NCI-H146 (cell line): Measurements from ENCODE around the gene BIN2.
"Not testable (repeated sequence)": the region's sequence is repeated elsewhere in the genome, so short reads cannot be mapped to it uniquely, and the experiment has no call there.

ENCODE experiments used
- DNase-seq: peaks from one replicate; lab custom pipeline; 2025; lab: John Stamatoyannopoulos, UW

Gene BIN2

DNA sequence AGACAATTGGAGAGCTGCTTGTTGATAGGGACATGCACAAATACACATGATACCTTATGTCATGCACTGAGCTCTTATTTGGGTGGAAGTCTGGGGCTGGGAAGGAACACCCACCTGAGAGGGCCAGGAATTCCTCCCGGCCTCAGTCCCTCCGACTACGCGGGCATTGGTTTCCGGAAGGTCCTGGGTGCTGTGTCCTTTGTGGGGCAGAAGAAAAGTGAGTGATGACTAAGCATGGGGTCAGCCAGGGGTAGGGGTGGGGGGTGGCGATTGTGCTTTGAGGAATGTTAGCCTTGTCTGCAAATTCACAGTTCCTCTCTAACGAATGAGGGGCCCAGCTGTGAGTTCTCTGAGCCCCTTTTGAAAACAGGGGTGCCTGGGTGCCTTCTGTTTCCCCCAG, 21.7 kb upstream of the BIN2 start:
- no peak for DNase-seq

DNA sequence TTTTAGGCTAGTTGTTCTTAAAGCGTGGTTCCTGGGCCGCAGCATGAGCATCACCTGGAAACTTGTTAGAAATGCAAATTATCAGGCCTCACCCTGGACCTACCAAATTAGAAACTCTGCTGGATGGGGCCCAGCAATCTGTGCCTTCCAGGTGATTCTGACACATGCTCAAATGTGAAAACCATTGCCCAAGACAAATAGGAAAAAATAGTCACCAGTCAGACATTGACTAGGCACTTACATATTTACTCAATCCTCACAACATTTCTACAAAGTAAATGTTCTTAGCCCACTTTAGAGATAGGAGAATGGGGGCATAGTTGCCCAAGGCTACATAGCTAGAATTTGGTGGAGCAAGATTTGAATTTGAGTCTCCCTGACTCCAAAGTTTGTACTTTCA, 19.2 kb upstream of the BIN2 start:
- DNase-seq, result no peak

DNA sequence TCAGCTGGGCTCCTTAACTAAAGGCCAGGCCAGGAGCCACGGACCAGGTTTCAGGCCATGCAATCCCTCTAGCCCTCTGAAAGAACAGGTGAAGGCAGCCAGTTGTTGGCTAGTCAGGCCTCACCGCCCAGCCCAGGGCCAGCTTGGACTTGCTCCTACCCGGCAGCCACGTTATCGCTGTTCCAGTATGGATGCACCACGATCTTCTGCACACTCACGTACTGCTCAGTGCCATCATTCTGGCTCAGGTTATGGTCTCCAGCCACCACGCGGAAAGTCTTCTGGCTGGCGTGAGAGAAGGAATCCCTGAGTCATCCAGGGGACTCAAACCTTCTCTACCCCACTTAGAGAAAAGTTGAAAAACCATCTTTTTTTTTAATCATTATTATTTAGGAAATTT, 18.4 kb upstream of the BIN2 start:
- DNase-seq, result no peak

DNA sequence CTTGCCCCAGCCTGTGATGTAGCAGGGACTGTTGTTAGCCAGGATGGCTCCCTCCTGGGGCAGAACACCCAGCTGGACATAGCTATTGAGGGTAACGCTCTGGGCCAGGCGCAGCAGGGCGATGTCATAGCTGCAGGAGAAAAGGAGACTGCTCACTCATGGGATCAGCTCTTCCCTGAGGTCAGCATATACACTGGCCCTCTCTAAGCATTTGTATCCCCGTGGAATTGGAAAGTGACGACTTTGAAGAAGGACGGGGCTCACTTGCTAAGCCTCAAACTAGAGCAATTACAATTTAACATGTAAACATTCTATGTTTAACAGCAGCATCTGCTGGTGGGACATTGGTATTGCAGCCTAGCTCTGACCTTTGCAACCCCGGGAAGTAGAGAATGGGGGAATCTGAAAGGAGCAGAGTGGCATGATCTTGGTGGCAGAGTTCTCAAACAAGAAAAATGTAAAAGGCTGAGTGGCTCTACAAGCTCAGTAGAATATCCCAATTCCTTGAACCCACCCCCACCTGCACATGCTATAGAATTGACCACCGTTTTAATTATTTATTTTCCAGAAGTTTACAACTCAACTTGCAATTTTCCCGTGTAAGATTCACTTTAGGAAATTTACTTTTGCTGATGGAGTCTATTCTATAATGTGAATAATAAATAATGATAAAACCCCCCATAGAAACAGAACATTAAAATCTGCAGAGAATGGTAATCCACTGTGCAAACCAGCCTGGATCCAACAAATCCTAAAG, 17.5 kb upstream of the BIN2 start:
- peak; percentile 64 for DNase-seq

DNA sequence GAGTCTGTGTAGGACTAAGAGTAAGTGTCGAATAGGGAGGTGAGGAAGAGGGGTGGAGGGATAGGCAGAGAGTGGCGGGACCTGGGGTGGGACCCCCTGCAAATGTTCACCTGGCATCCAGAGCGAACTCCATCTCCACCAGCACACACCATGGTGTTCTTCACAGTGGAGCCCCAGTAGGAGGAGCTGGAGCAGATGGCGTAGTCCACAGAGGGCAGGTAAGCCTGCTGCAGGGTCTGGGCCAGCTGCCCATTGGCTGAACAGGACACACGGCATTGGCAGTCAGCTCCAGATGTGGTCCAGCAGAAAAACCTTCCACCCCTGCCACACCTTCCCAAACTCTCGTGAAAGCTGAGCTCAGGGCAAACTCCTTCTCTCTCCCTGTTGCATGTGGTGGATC, 15.8 kb upstream of the BIN2 start:
- no peak for DNase-seq

DNA sequence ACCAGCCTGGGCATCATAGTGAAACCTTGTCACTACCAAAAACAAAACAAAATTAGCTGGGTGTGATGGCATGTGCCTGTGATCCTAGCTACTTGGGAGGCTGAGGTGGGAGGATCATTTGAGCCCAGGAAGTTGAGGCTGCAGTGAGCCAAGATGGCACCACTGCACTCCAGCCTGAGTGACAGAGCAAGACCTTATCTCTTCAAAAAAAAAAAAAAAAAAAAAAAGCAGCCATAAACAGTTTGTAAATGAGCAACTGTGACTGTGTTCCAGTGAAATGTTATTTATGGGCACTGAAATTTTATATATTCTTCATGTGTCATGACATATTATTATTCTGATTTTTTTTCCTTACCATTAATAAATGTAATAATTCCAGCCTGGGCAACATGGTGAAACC, 13.4 kb upstream of the BIN2 start:
- not testable (repeated sequence) for DNase-seq

DNA sequence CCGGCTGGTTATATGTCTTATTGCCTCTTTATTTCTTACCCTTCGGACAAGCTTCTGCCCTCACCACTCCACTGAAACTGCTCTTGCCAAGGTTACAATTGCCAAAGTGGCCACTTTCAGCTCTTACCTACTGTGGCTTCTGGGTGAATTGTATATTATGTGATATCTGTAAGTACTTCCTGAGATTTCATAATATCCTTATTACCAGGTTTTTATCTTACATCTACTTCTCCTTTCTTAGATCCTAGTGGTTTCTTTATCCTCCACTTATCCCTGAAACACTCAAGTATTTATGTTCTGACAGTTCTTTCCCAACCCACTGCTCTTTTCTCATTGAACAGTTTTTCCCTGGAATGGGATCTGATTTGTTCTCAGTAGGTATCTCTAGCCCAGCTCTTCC, 12.0 kb upstream of the BIN2 start:
- DNase-seq, result no peak

DNA sequence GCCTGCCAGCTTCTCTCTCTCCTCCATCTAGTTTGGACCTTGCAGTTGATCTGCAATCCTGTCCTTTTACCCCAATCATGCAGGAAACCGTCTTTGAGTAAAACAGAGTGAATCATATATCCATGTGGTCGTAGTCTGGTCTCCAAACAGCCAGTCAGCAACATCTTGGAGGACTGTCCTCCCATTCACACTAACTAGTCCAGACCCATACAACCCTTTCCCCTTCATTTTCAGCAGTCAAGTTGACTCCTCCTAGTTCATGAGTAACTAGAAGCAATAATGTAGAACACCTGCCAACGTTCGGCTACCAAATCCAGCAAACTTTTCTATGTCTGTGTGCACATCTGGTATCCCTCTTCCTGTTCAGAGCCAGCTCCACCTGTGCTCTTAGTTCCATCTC, 10.8 kb upstream of the BIN2 start:
- no peak for DNase-seq

DNA sequence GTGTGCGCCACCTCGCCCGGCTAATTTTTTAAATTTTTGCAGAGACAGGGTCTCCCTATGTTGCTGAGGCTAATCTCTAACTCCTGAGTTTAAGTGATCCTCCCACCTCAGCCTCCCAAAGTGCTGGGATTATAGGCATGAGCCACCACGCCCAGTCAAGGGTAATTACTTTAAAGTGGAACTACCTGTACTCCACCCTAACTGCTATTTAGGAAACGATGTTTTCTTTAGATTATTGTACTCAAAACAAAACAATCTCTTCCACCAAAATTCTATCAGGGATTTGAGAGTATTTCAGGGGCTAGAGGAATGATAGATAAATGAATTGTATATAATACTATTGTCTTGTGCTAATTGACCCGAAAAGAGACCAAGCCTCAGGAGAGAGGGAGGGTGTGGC, 9.6 kb upstream of the BIN2 start:
- no peak for DNase-seq

DNA sequence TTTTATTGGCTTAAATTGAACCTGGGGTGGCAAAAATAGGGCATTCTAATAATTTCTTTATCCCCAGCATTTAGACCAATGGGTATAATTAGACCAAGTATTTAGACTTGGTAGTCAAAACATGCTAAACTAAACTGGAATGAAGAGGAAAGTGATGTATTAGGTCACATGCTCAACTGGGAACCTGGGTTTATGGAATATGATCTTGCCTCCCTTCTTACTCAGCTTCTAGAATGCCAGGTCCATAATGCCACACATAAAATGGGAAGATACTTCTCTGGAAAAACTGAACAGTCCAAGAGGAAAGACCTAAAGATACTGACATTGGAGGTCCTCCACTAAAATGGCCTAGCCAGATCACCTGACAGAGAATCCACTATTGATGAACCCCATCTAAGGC, 6.2 kb upstream of the BIN2 start:
- DNase-seq, result no peak

DNA sequence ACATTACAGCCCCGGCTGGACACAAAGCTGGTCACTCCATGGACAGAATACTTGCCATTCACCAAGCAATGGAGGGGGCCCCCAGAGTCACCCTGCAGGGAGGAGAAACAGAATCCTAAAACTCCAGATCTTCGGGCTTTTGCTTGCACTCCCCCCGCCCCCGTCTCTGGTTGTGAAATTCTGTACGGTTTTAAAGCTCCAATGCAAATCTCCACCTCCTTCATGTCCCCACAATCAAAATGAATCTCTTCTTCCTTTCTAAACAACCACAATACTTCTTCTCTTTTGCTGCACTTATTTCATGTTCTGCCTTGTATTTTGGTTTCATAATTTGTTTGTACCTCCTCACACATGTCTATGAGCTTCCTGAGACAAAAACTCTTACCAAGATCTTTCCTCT, 5.8 kb upstream of the BIN2 start:
- DNase-seq, result no peak

DNA sequence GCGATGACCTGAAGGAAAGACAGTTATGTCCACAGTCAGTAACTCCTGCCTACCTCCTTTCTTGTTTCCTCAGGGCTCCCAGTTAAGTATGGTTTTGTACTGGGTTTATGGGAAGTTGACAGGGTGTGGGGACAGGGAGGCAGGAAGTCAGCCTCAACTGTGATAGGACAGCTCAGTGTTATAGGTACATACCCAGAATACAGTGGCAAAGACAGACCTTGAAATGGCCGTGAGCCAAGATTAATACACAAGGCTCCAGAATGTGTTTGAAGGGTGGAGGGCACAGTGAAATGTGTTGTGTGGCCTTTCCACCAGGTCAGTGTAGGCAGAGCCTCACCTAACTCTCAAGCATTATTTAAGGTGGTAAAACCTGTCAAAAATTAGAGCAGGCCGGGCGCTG, 4.6 kb upstream of the BIN2 start:
- DNase-seq, result no peak

DNA sequence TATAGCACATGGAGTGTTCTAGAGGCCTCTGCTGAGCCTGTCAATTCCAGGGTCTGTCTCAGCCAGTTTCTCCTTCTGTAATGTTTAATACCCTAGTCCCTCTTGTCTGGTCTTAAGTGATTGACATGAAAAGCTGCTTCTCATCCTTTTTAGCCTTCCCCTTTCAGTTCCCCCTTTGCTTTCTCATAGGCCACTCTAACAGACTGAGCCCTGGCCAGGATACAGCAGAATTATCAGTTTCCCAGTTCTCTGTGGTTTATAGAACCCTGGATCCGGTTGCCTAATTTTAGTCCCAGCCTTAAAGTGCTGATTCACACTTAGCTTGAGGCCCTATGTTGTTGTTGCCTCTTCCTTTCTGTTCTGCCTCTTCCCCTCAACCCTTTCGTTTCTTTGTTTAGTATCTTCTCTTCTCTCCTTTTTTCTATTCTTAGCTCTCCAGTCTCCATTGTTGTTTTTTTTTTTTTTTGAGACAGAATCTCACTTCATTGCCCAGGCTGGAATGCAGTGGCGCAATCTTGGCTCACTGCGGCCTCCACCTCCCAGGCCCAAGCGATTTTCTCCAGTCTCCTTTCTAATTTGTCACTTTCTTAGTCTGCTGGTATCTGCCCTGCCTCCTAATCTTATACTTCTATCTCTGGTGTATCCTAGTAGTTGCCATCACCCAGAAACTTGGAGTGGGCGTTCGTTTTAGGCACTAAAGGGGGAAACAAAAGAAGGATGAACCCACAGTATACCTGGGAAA, 2.9 kb upstream of the BIN2 start:
- no peak for DNase-seq

DNA sequence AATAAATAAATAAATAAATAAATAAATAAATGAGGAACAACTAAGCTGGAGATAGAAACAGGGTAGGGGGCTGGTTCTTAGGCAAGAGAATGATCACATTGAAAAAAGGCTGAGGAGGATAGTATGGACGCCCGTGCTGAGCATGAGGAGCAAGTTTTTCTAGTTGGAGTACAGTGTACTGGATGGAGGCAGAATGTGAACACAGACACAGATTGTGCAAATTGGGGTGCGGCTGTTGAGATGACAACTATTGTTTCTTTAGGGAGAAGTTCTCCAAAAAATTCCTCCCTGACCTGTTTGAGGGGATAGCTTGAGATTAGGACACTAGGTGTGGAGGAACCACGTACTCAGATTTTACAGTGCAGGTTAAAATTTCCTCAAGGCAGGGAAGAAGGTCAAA, 979 bp upstream of the BIN2 start:
- DNase-seq, result no peak

DNA sequence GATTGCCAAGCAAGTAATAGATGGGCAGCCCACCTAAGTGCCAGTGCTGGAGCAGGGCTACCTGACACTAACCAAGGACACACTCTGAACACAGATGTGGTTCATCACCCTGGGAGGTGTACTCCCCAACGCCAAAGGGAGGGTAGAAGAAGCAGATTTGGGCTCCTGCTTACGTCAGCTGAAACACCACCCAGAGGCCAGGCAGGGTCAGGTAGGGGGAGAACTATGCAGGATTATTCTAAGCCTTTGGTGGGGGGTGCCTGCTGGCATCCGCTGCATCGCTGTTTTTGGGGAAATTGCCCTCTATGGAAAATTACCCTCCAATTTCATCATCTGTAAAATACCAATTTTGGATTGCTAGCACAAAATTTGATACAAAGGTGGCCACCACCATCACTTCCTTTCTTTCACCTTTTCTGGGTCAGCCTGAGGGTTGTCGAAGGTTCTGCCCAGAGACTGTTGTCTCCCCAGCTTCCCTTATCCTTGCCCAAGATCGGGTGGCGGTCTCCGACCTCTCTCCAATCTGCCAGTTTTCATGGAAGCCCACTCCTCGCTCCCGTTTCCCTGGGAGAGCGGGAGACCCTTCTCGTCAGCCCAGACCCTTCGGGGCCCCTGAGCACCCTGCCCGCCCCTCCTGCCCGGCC, 535 bp downstream of the BIN2 start:
- no peak for DNase-seq

DNA sequence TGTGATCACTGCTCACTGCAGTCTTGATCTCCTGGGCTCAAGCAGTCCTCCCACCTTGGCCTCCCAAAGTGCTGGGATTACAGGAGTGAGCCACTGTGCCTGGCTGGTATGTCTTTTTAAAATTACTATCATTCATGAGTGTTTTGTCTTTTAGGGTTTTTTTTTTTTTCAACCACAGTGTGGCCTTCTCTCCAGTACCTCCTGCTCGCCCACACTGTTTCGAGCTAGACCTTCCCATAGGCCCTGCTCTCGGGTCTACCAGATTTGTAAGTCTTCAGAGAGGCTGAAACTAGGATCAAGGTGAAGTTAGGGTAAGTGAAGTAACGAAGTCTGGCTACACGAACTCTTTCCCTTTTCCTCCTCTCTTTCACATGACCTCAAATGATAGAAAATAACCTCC, 1.5 kb downstream of the BIN2 start:
- no peak for DNase-seq

DNA sequence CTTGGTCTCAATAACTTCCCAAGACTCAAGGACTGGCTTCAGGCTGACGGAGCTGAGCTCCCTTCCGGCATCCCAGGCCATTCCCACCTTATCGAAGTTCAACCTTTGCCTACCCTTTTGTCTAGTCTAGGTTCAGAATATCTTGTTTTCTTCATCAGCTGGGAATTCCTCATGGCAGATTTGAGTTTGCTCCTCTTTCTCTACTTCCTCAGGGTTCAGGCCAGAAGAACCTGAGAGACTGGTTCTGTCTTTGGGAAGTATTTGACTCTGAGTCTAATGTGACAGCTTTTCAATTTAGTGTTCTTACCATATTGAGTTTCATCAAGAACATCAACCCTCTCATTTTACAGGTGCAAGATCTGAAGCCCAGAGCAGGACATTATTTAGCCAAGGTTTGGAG, 2.1 kb downstream of the BIN2 start:
- no peak for DNase-seq

DNA sequence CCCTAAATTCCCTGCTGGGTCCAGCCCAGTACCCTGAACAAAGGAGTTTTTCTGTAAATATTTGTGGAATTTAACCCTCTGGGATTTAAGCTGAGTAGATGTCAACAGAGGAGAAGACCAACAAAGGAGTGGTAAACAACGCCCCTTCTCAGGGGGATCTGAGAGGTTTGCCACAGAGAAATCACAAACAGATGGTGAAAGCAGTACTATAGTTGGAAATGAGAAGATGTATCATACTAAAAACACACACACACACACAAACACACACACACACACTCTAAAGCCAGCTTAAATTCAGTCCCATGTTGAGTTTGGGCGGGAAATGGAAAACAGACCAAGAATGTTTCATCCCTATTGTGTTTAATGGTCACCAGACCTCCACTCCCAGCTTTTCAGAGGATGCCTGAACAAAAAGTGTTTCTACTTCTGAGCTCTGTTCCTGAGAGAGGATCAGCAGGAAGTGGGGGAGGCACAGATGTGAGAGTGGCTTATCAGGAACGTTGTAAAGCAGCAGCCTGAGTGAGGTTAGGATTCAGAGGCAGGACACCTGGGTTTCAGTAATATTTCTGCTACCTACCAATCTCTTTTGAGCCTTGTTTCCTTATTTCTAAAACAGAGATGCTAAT, 3.2 kb downstream of the BIN2 start:
- DNase-seq, result peak; percentile 42

DNA sequence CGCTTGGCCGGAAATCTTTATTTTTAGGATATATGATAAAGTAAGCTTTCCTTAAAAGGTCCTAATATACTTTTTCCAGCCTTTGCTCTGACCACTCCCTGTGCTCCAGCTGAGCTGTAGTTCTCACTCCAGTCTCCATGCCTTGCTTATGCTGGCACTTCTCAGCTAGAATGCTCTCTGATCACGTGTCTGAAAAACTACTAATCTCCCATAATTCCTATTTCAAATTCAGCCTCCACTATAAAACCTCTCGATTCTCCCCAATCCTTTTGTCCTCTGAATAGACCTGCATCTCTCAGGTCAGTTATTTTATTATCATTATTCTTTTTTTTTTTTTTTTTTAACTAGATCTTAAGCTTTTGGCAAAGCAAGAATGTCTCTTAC, 3.7 kb downstream of the BIN2 start:
- no peak for DNase-seq

DNA sequence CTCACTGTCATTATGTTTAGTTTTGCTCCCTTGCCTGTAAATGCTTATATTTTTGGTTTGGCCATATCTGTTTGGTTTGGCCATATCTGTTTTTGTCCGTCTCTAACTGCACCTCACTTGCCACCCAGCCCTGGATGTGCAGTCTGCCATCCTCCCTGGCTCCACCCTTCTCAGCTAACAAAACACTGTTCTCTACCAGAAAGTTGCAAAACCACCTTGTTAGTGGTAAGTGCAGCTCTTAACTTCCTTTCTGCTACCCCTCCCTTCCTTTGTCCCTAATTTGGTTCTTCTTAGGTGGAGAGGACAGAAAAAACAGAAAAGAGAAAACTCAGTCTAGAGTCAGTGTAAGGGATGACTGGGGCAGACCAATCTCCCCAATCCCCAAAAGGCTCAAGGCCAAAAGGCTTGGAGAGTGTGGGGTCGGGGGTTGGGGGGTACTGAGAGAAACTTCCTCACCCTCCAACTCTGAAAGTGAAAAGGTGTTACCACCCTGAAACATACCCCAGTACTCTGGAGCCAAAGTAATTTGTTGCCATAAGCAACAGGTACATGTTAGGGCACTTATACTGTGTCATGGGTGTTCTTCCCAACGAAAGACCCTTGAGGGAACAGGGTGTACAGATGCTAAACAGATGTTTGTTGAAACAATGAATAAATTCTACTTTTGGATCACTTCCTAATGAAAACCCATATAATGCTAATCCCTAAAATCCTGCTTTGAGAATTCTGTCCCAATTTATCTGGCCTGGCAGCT, 5.0 kb downstream of the BIN2 start:
- DNase-seq, result no peak

DNA sequence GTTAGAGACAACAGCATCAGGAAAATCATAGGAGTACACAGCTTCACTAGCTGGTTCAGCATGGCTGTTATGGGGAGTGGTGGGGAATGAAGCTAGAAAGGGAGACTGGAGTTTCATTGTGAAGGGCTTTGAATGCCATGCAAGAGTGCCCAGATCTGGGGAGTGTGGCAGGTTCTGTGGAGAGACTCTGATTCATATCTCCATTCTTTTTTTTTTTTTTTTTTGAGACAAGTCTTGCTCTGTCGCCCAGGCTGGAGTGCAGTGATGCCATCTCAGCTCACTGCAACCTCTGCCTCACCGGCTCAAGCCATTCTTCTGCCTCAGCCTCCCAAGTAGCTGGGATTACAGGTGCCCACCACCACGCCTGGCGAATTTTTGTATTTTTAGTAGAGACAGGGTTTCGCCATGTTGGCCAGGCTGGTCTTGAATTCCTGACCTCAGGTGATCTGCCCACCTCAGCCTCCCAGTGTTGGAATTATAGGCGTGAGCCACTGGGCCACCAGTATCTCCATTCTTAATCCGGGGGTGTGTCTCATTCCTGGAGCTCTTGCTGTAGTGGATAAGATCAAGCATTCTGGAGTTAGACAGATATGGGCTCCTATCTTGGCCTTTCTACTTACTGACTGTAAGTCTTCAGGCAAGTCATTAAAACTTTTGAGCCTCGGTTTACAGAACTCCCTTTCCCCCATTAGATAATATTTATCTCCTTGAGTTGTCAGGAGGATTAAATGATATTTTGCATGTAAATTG, 5.7 kb downstream of the BIN2 start:
- not testable (repeated sequence) for DNase-seq
